Neural progenitor cell (in vitro differentiated cells): ENCODE measurements around the gene FCSK.

ENCODE experiments used
- EZH2 ChIP-seq: fragments of 200-600 bp; sonication (generic); IDR thresholded peaks from 2 replicates; pipeline ENCODE4 v1.6.1; 2017; ENCODE audit warnings: antibody characterized with exemption, mild to moderate bottlenecking, moderate library complexity
- TF ChIP-seq, protein P1 (sequence below): fragments of 200-600 bp; sonication (generic); IDR thresholded peaks from 2 replicates; pipeline ENCODE4 v1.5.1; 2017; ENCODE audit warnings: antibody characterized with exemption, mild to moderate bottlenecking

DNA sequence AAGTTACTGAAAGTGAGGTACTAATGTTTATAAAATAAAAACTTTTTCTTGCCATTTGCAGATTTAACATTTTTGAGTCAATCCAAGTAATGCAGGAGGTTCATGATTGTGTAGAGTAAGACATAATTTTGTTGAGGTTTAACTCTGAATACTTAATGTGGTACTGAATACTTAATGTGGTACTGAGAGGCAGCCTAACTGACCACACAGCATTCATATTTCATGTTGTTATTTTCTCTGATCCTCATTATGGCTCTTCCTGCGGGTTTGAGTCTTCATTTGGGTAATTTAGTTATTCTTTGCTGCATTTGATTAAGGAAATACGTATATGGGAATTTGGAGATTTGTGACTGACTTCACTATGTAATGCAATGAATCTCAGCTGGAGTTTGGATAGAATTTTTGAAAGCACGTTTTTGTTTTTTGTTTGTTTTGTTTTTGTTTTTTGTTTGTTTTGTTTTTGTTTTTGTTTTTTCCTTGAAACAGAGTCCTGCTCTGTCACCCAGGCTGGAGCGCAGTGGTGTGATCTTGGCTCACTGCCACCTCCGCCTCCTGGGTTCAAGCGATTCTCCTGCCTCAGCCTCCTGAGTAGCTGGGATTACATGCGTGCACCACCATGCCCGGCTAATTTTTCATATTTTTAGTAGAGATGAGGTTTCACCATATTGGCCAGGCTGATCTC is 73.1 kb downstream of the FCSK start:
- TF ChIP-seq, protein P1, sequence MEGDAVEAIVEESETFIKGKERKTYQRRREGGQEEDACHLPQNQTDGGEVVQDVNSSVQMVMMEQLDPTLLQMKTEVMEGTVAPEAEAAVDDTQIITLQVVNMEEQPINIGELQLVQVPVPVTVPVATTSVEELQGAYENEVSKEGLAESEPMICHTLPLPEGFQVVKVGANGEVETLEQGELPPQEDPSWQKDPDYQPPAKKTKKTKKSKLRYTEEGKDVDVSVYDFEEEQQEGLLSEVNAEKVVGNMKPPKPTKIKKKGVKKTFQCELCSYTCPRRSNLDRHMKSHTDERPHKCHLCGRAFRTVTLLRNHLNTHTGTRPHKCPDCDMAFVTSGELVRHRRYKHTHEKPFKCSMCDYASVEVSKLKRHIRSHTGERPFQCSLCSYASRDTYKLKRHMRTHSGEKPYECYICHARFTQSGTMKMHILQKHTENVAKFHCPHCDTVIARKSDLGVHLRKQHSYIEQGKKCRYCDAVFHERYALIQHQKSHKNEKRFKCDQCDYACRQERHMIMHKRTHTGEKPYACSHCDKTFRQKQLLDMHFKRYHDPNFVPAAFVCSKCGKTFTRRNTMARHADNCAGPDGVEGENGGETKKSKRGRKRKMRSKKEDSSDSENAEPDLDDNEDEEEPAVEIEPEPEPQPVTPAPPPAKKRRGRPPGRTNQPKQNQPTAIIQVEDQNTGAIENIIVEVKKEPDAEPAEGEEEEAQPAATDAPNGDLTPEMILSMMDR = no peak
- no peak for TF ChIP-seq EZH2
